HG02981 (cell line): ENCODE results near the gene BET1.
"Not testable (repeated sequence)": the region's sequence is repeated elsewhere in the genome, so short reads cannot be mapped to it uniquely, and the experiment has no call there.

Source experiments
- ATAC-seq: cut with Tn5 transposase; IDR thresholded peaks from one replicate; pipeline ENCODE4 v1.9.1; 2021; ENCODE audit warnings: mild to moderate bottlenecking, moderate library complexity; ENCODE audit not compliant: unreplicated experiment

BET1 gene, protein sequence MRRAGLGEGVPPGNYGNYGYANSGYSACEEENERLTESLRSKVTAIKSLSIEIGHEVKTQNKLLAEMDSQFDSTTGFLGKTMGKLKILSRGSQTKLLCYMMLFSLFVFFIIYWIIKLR

DNA sequence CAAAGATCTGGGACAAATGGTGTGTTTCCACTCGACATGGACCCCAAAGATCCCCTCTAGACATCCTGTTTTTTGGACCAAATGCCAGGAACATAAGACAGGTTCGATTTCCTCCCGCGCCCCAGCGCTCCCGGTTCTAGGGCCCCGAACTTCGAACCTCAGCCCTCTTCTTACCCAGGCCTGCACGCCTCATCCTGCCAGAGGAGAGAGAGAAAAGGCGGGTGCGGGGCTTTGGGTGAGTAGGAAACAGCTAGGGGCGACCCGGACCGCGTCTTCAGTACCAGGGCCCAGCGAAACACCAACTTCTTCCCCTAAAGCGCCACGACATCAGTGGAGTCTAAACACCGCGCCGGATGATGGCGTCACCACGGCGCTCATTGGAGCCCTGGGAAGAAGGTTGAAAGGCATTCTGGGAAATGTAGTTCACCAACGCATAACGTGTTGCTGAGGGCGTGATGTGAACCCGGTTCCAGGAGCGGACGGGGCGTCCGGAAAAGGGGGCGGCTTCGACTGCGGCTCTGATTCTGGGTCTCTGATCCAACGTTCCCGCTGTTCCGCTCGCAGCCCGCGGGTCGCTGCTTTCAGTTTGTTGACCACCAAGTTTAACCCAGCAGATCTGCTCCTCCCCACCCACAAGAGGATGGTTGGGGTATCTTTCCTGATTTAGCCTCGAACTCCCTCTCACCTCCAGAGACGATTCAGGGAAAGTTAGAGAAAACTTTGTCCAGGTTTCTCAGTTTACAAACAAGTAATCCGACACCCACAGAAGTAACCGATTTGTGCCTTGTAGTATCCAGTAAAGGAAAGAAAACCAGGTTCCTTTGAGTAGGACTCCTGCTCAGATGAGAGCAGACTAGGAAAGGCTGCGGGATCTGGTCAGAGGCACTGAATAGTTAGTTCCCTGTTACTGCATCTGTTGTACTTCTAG is at the start of gene BET1:
BET1 (minus strand) TSS at position 332 of the 928 bp plus-strand sequence; CDS start at position 193, 139 bp downstream.
- peak; percentile 96 for ATAC-seq

- ATAC-seq: no peak
Observed at GRCh38 chr7:94053532-94053931, 49.4 kb upstream of the BET1 start.

- peak; percentile 33 for ATAC-seq
Observed at GRCh38 chr7:94052398-94053180, 48.4 kb upstream of the BET1 start.

GRCh38 chr7:94050046-94050445 is 45.9 kb upstream of the BET1 start:
- ATAC-seq: peak; percentile 85

DNA sequence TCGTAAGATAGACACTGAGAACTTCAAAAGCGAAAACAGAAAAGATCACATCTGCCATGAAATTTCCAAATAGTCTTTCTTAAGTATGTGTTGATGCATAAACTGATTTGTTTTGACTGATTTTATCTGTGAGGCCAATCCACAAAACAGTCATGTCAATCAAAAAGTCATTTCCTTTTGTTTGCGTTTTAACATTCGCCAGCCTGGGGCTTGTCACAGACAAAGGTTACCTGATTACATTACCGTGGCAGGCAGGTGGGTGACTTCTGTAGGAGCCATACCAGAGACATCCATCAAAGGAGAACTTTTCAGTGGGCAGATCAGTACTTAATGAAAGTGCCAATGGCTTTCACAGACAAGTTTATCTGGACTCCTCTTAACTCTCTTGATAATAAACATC is 45.5 kb upstream of the BET1 start:
- ATAC-seq: peak; percentile 16

- ATAC-seq: no peak
Observed at GRCh38 chr7:94048755-94049154, 44.6 kb upstream of the BET1 start.

GRCh38 chr7:94047956-94048355 is 43.8 kb upstream of the BET1 start:
- ATAC-seq: no peak

GRCh38 chr7:94045581-94045980 is 41.4 kb upstream of the BET1 start:
- no peak for ATAC-seq

- ATAC-seq: no peak
Observed at GRCh38 chr7:94044806-94045205, 40.7 kb upstream of the BET1 start.

DNA sequence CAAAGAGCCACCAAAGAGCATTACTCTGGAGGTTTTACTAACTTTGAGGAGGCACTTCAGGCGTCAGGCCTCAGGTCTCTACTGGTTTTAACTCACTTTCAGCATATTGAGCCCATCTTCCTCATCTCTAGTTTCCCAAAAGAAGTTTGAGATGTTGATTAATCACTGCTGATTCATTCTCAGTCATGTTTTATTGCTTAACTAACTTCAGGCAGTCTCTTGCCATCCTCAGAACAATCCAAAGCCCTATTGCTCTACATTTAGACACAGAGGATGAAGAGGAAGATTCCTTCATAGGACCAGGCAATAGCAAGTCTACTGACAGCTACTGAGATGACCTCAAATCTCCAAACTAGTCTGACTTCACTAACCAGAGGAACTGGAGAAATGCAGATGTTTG is 39.1 kb upstream of the BET1 start:
- no peak for ATAC-seq

GRCh38 chr7:94042381-94042780 is 38.2 kb upstream of the BET1 start:
- peak; percentile 91 for ATAC-seq

- ATAC-seq: no peak
Observed at GRCh38 chr7:94041529-94041928, 37.4 kb upstream of the BET1 start.

GRCh38 chr7:94040254-94040653 is 36.1 kb upstream of the BET1 start:
- ATAC-seq: no peak

GRCh38 chr7:94039368-94040035 is 35.3 kb upstream of the BET1 start:
- no peak for ATAC-seq

- ATAC-seq: peak; percentile 69
Observed at GRCh38 chr7:94031865-94032264, 27.7 kb upstream of the BET1 start.

DNA sequence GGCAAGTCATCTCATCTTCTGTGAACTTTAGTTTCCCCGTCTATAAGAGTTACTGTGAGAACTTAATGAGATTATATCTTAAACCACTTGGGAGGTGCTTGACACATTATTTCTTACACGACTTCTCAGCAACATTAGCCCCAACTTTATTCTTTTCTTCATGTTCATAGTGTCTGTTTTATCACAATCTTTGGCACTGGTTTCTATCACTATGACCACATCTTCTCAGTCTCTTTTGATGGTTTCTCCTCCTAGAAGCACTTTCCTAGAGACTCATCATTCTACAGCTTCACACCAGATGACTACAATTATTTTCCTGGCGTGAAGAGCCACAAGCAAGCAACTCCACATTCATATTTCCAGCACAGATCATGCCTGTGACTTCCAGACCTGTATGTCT is 26.5 kb upstream of the BET1 start:
- no peak for ATAC-seq

- ATAC-seq: no peak
Observed at GRCh38 chr7:94029976-94030375, 25.8 kb upstream of the BET1 start.

DNA sequence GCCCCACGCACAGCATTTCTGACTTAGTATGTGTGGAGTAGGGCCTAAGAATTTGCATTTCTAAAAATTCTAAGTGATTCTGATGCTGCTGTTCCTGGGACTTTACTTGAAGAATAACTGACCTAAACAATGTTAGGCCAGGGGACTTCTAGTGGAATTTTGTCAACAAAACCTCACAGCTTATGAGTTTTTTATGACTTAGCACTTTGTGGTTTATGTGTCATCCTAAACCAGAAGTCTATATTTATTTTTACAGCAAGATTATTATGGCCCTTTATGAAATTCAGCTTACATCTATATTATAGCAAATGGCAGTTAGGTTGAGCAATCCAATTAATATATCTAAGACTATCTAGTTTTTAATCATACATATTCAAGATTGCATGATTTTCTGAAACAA is 24.6 kb upstream of the BET1 start:
- no peak for ATAC-seq

- ATAC-seq: not testable (repeated sequence)
Observed at GRCh38 chr7:94026619-94027018, 22.5 kb upstream of the BET1 start.

GRCh38 chr7:94022550-94022949 is 18.4 kb upstream of the BET1 start:
- ATAC-seq: no peak

DNA sequence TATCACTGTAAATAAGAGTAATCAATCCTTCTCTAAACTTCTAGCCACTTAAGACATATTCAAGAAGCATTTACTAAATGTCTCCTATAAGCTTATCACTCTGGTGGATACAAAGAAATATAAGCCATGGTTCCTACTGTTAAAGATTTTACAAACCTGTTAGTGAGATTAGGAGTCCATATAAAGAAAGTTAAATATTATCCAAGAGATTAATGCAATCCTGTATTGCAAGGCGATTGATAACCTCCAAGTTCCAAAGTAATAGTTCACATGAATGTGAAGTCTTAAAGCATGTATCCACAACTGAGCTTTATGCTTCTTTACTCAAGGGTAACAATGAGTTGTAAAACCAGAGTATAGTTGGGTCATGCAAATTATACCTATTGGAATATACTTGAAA is 12.6 kb upstream of the BET1 start:
- ATAC-seq: no peak
